SU-DHL-6 (cell line): ENCODE results near the gene ANP32A.

Experiments
- CTCF ChIP-seq: fragments of 200-600 bp; sonication (generic); IDR thresholded peaks from one replicate; pipeline ENCODE4 v1.5.1; 2017; ENCODE audit warnings: antibody characterized with exemption, mild to moderate bottlenecking, low read length, moderate library complexity; ENCODE audit not compliant: insufficient read depth, poor library complexity, severe bottlenecking
- EZH2phosphoT487 ChIP-seq: fragments of 200-600 bp; sonication (generic), shearing (Covaris generic); conservative IDR thresholded peaks from 2 replicates; pipeline ENCODE4 v1.6.1; 2018; ENCODE audit warnings: mild to moderate bottlenecking, antibody characterized with exemption, low read length, moderate library complexity, mixed read lengths

DNA sequence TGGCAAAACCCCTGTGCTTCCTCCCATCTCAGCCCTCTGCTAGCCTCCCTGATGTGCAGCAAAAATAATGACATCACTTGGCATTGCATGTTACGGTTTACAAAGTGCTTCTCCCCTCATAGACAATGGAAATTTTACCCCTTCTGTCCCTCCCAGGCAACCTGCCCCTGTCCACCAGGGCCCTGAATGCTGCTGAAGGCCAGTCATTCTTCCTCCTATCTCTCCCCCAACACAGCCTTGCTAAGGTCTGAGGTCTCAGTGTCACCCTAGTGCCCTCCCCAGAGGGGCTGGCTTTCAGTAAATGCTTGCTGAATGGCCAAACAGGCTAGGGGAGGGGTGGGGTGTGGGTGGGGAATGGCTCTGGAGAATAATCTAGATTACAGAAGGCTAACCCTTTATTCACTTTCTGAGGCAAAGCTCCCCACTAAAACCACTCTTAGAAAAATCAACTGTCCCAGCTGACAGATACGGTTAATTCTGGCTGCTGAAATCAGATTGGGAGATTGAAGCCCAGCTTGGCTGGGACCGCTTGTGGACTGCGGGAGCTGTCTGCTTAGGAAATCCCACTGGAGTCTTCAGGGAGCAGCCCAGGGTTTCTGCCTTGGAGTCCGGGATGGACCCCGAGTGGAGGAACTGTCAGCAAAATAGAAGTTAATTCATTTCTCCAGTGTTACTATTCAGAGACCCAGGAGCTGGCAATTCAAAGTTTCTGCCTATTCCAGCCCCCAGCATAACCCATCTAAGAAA, 22.9 kb downstream of the ANP32A start:
- TF ChIP-seq CTCF (no peak), EZH2phosphoT487 (no peak)
